ENCODE results near the gene GPR137B. TPM values are rescaled to one million over a fixed set of nuclear protein-coding genes. Genes with fewer than 3 reads are reported as not detected.

The GPR137B gene
- total RNA-seq, 2 donors from 2014 or later: 8.6 to 16.8 TPM

- no peak for ATAC-seq
- H3K4me3 Mint-ChIP-seq: no peak overlapping the region
- no peak overlapping the region for H3K27ac Mint-ChIP-seq
- peaks cover 0 to 2% of the 10 kb centered on the region in 2 donors for H3K27me3 Mint-ChIP-seq
- no peaks in the 10 kb centered on the region for H3K9me3 Mint-ChIP-seq
- H3K36me3 Mint-ChIP-seq: no peaks in the 10 kb centered on the region
- DNase-seq (ENCODE audit: low spot score): no peak
- peaks cover 3 to 6% of the 10 kb centered on the region in 2 donors for H3K4me1 Mint-ChIP-seq (ENCODE audit: low read depth in 2 of 2)
Observed at GRCh38 chr1:236107121-236107907, 35.0 kb upstream of the GPR137B start.

DNA sequence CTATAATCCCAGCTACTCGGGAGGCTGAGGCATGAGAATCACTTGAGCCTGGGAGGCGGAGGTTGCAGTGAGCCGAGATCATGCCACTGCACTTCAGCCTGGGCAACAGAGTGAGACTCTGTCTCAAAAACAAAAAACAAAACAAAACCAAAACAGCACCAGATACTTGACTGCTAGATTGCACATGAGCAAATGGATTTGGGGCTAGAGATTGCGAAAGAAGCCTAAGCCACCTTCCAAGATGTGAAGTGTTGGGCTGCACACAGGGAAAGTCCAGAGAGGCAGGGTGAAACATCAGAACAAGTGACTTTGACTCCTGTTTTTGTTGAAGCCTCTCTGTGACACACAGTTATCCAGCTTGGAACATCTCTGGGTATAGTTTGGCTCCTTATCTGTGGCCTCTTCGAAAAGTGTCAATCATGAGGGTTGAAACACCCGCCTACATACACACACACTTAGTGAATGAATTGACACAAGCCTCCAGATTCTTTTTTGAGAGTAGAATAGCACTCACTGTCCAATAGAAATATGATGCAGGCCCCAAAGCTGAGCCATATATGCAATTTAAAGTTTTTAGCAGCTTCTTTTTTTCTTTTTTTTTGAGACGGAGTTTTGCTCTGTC, 34.2 kb upstream of the GPR137B start:
- DNase-seq (ENCODE audit: low spot score) (no peak), ATAC-seq (no peak)
- no peaks in the 10 kb centered on the region for H3K9me3 Mint-ChIP-seq
- peaks cover 0 to 2% of the 10 kb centered on the region in 2 donors for H3K27me3 Mint-ChIP-seq
- no peak overlapping the region for H3K27ac Mint-ChIP-seq
- H3K36me3 Mint-ChIP-seq: no peaks in the 10 kb centered on the region
- H3K4me3 Mint-ChIP-seq: no peak overlapping the region
- peaks cover 3 to 6% of the 10 kb centered on the region in 2 donors for H3K4me1 Mint-ChIP-seq (ENCODE audit: low read depth in 2 of 2)

DNA sequence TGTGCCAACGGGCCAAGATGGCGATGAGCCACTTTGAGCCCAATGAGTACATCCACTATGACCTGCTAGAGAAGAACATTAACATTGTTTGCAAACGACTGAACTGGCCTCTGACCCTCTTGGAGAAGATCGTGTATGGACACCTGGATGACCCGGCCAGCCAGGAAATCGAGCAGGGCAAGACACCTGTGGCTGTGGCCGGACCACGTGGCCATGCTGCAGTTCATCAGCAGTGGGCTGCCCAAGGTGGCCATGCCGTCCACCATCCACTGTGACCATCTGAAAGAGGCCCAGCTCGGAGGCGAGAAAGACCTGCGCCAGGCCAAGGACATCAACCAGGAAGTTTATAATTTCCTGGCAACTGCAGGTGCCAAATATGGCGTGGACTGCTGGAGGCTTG, 32.2 kb upstream of the GPR137B start:
- H3K27me3 Mint-ChIP-seq: peaks cover 0 to 7% of the 10 kb centered on the region in 2 donors
- H3K36me3 Mint-ChIP-seq: no peaks in the 10 kb centered on the region
- H3K27ac Mint-ChIP-seq: no peak overlapping the region
- DNase-seq (ENCODE audit: low spot score) (no peak), ATAC-seq (no peak)
- no peak overlapping the region for H3K4me3 Mint-ChIP-seq
- H3K9me3 Mint-ChIP-seq: no peaks in the 10 kb centered on the region
- H3K4me1 Mint-ChIP-seq (ENCODE audit: low read depth in 2 of 2): peaks cover 0 to 6% of the 10 kb centered on the region in 2 donors

GRCh38 chr1:236111527-236112331, 30.6 kb upstream of the GPR137B start:
- H3K36me3 Mint-ChIP-seq: no peaks in the 10 kb centered on the region
- no peaks in the 10 kb centered on the region for H3K9me3 Mint-ChIP-seq
- ATAC-seq (no peak), DNase-seq (ENCODE audit: low spot score) (no peak)
- H3K27ac Mint-ChIP-seq: no peak overlapping the region
- peaks cover 0 to 7% of the 10 kb centered on the region in 2 donors for H3K27me3 Mint-ChIP-seq
- no peak overlapping the region for H3K4me3 Mint-ChIP-seq
- peaks cover 0 to 6% of the 10 kb centered on the region in 2 donors for H3K4me1 Mint-ChIP-seq (ENCODE audit: low read depth in 2 of 2)

DNA sequence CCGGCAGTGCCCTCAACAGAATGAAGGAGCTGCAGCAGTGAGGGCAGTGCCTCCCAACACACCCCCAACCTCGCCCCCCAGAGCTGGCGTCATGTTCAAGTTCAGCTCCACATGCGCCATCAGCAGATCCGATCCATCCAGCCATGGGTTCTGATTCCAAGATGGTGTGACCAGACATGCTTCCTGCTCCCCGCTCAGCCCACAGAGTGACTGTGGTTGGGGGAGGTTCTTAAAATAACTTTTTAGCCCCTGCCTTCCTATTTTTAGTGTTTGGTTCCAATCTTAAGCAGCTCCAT, 30.1 kb upstream of the GPR137B start:
- Mint-ChIP-seq H3K36me3 (no peaks in the 10 kb centered on the region), H3K4me1 (ENCODE audit: low read depth in 2 of 2) (peaks cover 0 to under 1% of the 10 kb centered on the region in 2 donors), H3K27ac (no peak overlapping the region), H3K4me3 (no peak overlapping the region), H3K9me3 (no peaks in the 10 kb centered on the region), H3K27me3 (peaks cover 0 to 7% of the 10 kb centered on the region in 2 donors)
- ATAC-seq (peak in 1 of 2 donors; percentile 18), DNase-seq (ENCODE audit: low spot score) (no peak)

GRCh38 chr1:236113324-236114032, 28.9 kb upstream of the GPR137B start:
- no peak overlapping the region for H3K4me3 Mint-ChIP-seq

GRCh38 chr1:236114076-236114747, 28.1 kb upstream of the GPR137B start:
- H3K4me1 Mint-ChIP-seq (ENCODE audit: low read depth in 2 of 2): no peaks in the 10 kb centered on the region
- H3K9me3 Mint-ChIP-seq: no peaks in the 10 kb centered on the region
- H3K27me3 Mint-ChIP-seq: peaks cover 14% of the 10 kb centered on the region in 2 donors
- H3K4me3 Mint-ChIP-seq: no peak overlapping the region
- H3K36me3 Mint-ChIP-seq: no peaks in the 10 kb centered on the region
- no peak overlapping the region for H3K27ac Mint-ChIP-seq
- ATAC-seq (no peak), DNase-seq (ENCODE audit: low spot score) (no peak)

More at GRCh38 chr1:236113324-236114032, 28.9 kb upstream of the GPR137B start:
- H3K27ac Mint-ChIP-seq: no peak overlapping the region
- DNase-seq (ENCODE audit: low spot score): no peak
- no peaks in the 10 kb centered on the region for H3K36me3 Mint-ChIP-seq
- no peaks in the 10 kb centered on the region for H3K4me1 Mint-ChIP-seq (ENCODE audit: low read depth in 2 of 2)
- ATAC-seq: no peak
- peaks cover 10 to 13% of the 10 kb centered on the region in 2 donors for H3K27me3 Mint-ChIP-seq
- no peaks in the 10 kb centered on the region for H3K9me3 Mint-ChIP-seq

DNA sequence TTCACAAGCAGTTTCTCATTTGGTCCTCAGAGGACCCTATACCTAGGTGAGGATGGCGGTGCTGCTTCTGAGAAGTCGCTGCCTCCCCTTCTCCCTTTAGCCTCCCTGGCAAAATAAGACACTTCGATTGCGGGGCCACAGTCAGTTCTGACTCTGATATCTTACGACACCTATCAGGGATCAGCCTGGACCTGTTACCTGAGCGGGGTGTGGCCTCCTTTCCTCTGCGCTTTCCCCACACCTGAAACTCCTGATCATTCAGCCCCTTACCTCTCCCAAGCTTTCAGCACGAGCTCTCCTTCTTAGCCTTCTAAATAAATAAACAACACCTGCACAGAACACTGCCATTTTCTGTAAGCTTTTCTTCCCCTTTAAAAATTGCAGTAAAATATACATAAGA, 24.6 kb upstream of the GPR137B start:
- peaks cover 21 to 32% of the 10 kb centered on the region in 2 donors for H3K27me3 Mint-ChIP-seq
- DNase-seq (ENCODE audit: low spot score): no peak
- H3K9me3 Mint-ChIP-seq: no peaks in the 10 kb centered on the region
- ATAC-seq: no peak
- peaks cover 23 to 28% of the 10 kb centered on the region in 2 donors for H3K4me1 Mint-ChIP-seq (ENCODE audit: low read depth in 2 of 2)
- H3K4me3 Mint-ChIP-seq: no peak overlapping the region
- H3K36me3 Mint-ChIP-seq: no peaks in the 10 kb centered on the region
- H3K27ac Mint-ChIP-seq: no peak overlapping the region

GRCh38 chr1:236119943-236120484, 22.3 kb upstream of the GPR137B start:
- peaks cover 31 to 36% of the 10 kb centered on the region in 2 donors for H3K4me1 Mint-ChIP-seq (ENCODE audit: low read depth in 2 of 2)
- no peaks in the 10 kb centered on the region for H3K36me3 Mint-ChIP-seq
- H3K27ac Mint-ChIP-seq: no peak overlapping the region
- H3K27me3 Mint-ChIP-seq: peaks cover 35 to 38% of the 10 kb centered on the region in 2 donors
- no peak overlapping the region for H3K4me3 Mint-ChIP-seq
- no peaks in the 10 kb centered on the region for H3K9me3 Mint-ChIP-seq
- DNase-seq (ENCODE audit: low spot score) (no peak), ATAC-seq (no peak)

DNA sequence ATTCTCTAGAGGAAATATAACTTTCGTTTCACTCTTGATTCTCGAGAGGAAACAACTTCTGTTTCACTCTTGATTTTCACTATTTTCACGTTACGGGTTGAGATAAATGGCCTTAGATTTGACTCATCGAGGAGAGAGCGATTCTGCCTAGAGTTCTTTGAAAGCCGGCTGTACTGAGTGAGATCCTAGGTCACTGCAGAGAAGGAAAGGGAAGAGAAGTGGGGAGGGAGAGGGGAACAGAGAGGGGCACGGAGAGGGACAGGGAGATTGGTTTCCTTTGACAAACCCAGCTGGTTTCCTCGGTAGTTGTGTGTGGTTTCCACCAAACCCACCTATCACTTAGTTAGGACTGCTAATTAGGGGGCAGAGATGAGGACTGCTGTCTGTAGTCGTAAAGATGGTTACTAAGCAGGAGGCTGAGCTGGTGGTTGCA, 21.6 kb upstream of the GPR137B start:
- Mint-ChIP-seq H3K36me3 (no peaks in the 10 kb centered on the region), H3K9me3 (no peaks in the 10 kb centered on the region), H3K4me1 (ENCODE audit: low read depth in 2 of 2) (peaks cover 31 to 36% of the 10 kb centered on the region in 2 donors), H3K27ac (peak overlapping the region; percentile 0 to 58), H3K4me3 (peak overlapping the region; percentile 55), H3K27me3 (peaks cover 41 to 43% of the 10 kb centered on the region in 2 donors)
- DNase-seq (ENCODE audit: low spot score) (no peak), ATAC-seq (peak; percentile 69 to 70)

- peak overlapping the region; percentile 55 for H3K4me3 Mint-ChIP-seq
- peaks cover 31 to 36% of the 10 kb centered on the region in 2 donors for H3K4me1 Mint-ChIP-seq (ENCODE audit: low read depth in 2 of 2)
- no peaks in the 10 kb centered on the region for H3K9me3 Mint-ChIP-seq
- H3K27me3 Mint-ChIP-seq: peaks cover 49 to 51% of the 10 kb centered on the region in 2 donors
- peak overlapping the region; percentile 32 to 58 for H3K27ac Mint-ChIP-seq
- ATAC-seq: peak; percentile 69 to 72
- H3K36me3 Mint-ChIP-seq: no peaks in the 10 kb centered on the region
- no peak for DNase-seq (ENCODE audit: low spot score)
Observed at GRCh38 chr1:236122176-236122575, 20.2 kb upstream of the GPR137B start.

- no peaks in the 10 kb centered on the region for H3K36me3 Mint-ChIP-seq
- H3K4me3 Mint-ChIP-seq: no peak overlapping the region
- H3K27me3 Mint-ChIP-seq: peaks cover 47 to 48% of the 10 kb centered on the region in 2 donors
- ATAC-seq (no peak), DNase-seq (ENCODE audit: low spot score) (no peak)
- peaks cover 31 to 36% of the 10 kb centered on the region in 2 donors for H3K4me1 Mint-ChIP-seq (ENCODE audit: low read depth in 2 of 2)
- H3K27ac Mint-ChIP-seq: peak overlapping the region in 1 of 2 donors; percentile 68
- no peaks in the 10 kb centered on the region for H3K9me3 Mint-ChIP-seq
Observed at GRCh38 chr1:236123563-236123962, 18.8 kb upstream of the GPR137B start.
